Activated naive CD4-positive, alpha-beta T cell treated with anti-CD3 and anti-CD28 coated beads for 36 hours (primary cell): ENCODE measurements around the gene PAX8. TPM values are rescaled to one million over a fixed set of nuclear protein-coding genes. Genes with fewer than 3 reads are reported as not detected.

Experiments used
- CTCF ChIA-PET: fragments of 350-600 bp; sonication (Branson Sonifier 250); formaldehyde crosslinking; loops from one replicate; lab custom pipeline; 2021; ENCODE audit warnings: antibody characterized with exemption; lab: Charles Lee
- DNase-seq: peaks from one replicate; pipeline ENCODE4 v3.0.0-alpha.2; 2020
- H3K27ac Mint-ChIP-seq: one replicate; pipeline ENCODE4 v1.8.0; 2021; ENCODE audit warnings: mild to moderate bottlenecking, mixed read lengths
- H3K27me3 Mint-ChIP-seq: one replicate; pipeline ENCODE4 v1.8.0; 2021; ENCODE audit warnings: low read depth, mixed read lengths
- H3K36me3 Mint-ChIP-seq: one replicate; pipeline ENCODE4 v1.8.0; 2021; ENCODE audit warnings: low read depth, mixed read lengths
- H3K4me1 Mint-ChIP-seq: one replicate; pipeline ENCODE4 v1.8.0; 2021; ENCODE audit warnings: low read depth, mixed read lengths
- H3K4me3 Mint-ChIP-seq: one replicate; pipeline ENCODE4 v1.8.0; 2021; ENCODE audit warnings: mild to moderate bottlenecking, moderate library complexity, mixed read lengths
- H3K9me3 Mint-ChIP-seq: one replicate; pipeline ENCODE4 v1.8.0; 2021; ENCODE audit warnings: mixed read lengths
- intact Hi-C: fragments of 100-400 bp; cut with micrococcal nuclease; formaldehyde crosslinking; loops from one replicate; pipeline ENCODE4 v1.15.1; 2023
- total RNA-seq, 2 experiments: library from RNA; stranded (reverse); gene quantifications; one replicate each; pipeline ENCODE4 v1.2.3, GENCODE V29; 2021

The PAX8 gene
- total RNA-seq, 2 experiments from 2014 or later = 2.0 to 2.8 TPM

DNA sequence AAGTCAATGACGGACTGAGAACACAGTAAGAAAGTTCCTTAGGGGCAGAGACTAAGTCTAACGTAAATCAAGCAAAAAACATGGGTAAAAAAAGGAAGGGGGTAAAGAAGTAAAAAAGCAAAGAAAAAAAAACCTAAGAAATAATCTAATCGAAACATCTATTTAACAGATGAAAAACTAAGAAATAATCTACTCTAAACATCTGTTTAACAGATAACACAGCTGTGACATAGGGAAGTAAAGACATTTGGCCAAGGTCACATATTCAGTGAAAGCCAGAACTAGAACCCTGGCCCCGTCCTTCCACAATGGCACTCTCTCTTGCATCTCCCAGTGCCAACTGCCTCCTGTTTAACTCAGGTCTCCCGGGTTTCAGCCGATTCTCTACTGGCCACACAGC, 56.9 kb downstream of the PAX8 start:
- intact Hi-C loops = no loop called here
- Mint-ChIP-seq H3K27ac (no peak overlapping the region), H3K4me3 (no peak overlapping the region), H3K9me3 (no peaks in the 10 kb centered on the region), H3K36me3 (no peaks in the 10 kb centered on the region), H3K4me1 (peaks cover 15% of the 10 kb centered on the region), H3K27me3 (no peaks in the 10 kb centered on the region)
- DNase-seq = no peak
- CTCF ChIA-PET = interaction anchor here (0.7 to 4.0 kb wide), 5 partner anchors 17 to 262 kb away, joined by 3 to 13 read pairs (median 3); no protein-coding TSS in a partner anchor

- H3K4me3 Mint-ChIP-seq = no peak overlapping the region
- CTCF ChIA-PET = interaction anchor here (0.7 to 4.0 kb wide), 6 partner anchors 17 to 261 kb away, joined by 3 to 13 read pairs (median 4); no protein-coding TSS in a partner anchor
- no peaks in the 10 kb centered on the region for H3K27me3 Mint-ChIP-seq
- no peak for DNase-seq
- no peaks in the 10 kb centered on the region for H3K9me3 Mint-ChIP-seq
- intact Hi-C loops = no loop called here
- H3K27ac Mint-ChIP-seq = no peak overlapping the region
- H3K36me3 Mint-ChIP-seq = no peaks in the 10 kb centered on the region
- H3K4me1 Mint-ChIP-seq = peaks cover 15% of the 10 kb centered on the region
Observed at GRCh38 chr2:113220970-113221708, 57.6 kb downstream of the PAX8 start.

GRCh38 chr2:113219889-113220641, 58.7 kb downstream of the PAX8 start:
- Mint-ChIP-seq H3K36me3 (no peaks in the 10 kb centered on the region), H3K9me3 (no peaks in the 10 kb centered on the region), H3K27me3 (no peaks in the 10 kb centered on the region), H3K4me1 (peaks cover 15% of the 10 kb centered on the region), H3K4me3 (no peak overlapping the region), H3K27ac (no peak overlapping the region)
- CTCF ChIA-PET = interaction anchor here (0.5 to 4.0 kb wide), 3 partner anchors 16 to 170 kb away, joined by 4 to 13 read pairs (median 6); no protein-coding TSS in a partner anchor
- intact Hi-C loops = no loop called here
- DNase-seq = peak; percentile 29

DNA sequence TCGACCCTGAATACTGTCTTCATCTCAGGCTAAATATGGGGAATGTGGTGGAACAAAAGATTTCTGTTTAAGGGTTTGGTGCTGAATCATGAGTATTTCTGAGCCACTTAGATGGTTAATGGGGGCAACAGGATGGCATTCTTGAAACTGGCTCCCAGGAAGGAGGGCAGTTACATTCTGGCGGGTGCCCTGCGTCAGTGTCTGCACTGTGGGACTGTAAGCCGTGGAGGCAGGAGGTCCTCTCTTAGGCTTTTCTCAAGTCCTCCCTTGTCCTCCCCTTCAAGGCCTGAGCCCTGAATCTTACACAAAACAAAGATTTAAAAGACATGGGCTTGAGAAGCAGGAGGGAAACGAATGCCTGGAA, 59.2 kb downstream of the PAX8 start:
- CTCF ChIA-PET = interaction anchor here (0.5 to 4.0 kb wide), 2 partner anchors 15 to 170 kb away, joined by 4 to 13 read pairs; no protein-coding TSS in a partner anchor
- H3K36me3 Mint-ChIP-seq = no peaks in the 10 kb centered on the region
- intact Hi-C loops = no loop called here
- peaks cover 15% of the 10 kb centered on the region for H3K4me1 Mint-ChIP-seq
- H3K27me3 Mint-ChIP-seq = no peaks in the 10 kb centered on the region
- no peak overlapping the region for H3K27ac Mint-ChIP-seq
- H3K4me3 Mint-ChIP-seq = no peak overlapping the region
- H3K9me3 Mint-ChIP-seq = no peaks in the 10 kb centered on the region
- no peak for DNase-seq

GRCh38 chr2:113219092-113219441, 59.7 kb downstream of the PAX8 start:
- CTCF ChIA-PET = no interaction called here
- Mint-ChIP-seq H3K27ac (no peak overlapping the region), H3K4me3 (no peak overlapping the region), H3K27me3 (no peaks in the 10 kb centered on the region), H3K9me3 (no peaks in the 10 kb centered on the region), H3K4me1 (peaks cover 15% of the 10 kb centered on the region), H3K36me3 (no peaks in the 10 kb centered on the region)
- DNase-seq = no peak
- intact Hi-C loops = no loop called here

- Mint-ChIP-seq H3K4me1 (peaks cover 15% of the 10 kb centered on the region), H3K27ac (no peak overlapping the region), H3K9me3 (no peaks in the 10 kb centered on the region)
Observed at GRCh38 chr2:113218283-113219091, 60.2 kb downstream of the PAX8 start.

DNA sequence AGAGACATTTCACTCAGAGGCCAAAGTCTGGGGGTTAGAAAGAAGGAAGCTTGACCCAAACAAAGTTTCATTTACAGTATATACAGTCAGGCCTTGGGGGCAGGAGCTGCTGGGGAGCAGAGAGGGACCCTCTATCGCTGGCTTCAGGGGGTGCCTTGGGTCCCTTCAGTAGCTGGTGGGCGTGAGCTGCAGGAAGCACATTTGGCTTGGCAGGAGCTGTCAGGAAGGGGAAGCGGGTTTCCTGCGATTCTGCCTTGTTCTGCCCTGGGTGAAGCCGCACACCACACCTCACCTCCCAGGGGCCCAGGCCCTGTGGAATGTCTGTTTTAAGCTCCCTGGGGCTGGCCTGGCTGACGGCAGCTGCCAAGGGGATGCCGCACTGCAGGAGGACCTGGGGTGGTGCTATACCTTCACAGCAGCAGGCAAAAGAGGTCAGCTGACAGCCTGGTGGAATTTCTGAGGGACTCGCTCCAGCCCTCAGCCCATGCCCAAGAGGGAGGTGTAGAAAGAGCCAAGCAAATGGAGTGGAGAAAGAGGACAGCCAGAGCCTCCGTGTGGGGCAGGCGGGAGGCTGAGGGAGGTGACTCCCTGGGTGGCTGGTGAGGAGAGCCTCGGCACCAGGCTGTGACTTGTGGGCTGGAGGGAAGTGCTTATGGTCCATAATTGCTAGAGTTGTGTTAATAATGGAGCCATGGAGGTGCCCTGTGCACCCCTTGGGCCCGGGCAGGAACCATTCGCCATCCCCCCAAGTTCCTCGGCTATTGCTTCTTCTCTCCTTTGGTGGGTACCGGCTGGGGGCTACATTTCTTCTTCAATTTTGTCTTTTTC, 61.1 kb downstream of the PAX8 start:
- no peak for DNase-seq
- H3K4me3 Mint-ChIP-seq = no peak overlapping the region
- CTCF ChIA-PET = interaction anchor here (0.7 to 1.9 kb wide), 6 partner anchors 13 to 82 kb away, joined by 3 to 10 read pairs (median 5); no protein-coding TSS in a partner anchor
- peaks cover 15% of the 10 kb centered on the region for H3K4me1 Mint-ChIP-seq
- H3K9me3 Mint-ChIP-seq = no peaks in the 10 kb centered on the region
- H3K27ac Mint-ChIP-seq = no peak overlapping the region
- intact Hi-C loops = no loop called here
- no peaks in the 10 kb centered on the region for H3K36me3 Mint-ChIP-seq
- H3K27me3 Mint-ChIP-seq = no peaks in the 10 kb centered on the region

More at GRCh38 chr2:113218283-113219091, 60.2 kb downstream of the PAX8 start:
- no peak overlapping the region for H3K4me3 Mint-ChIP-seq
- H3K36me3 Mint-ChIP-seq = no peaks in the 10 kb centered on the region
- H3K27me3 Mint-ChIP-seq = no peaks in the 10 kb centered on the region
- no peak for DNase-seq
- CTCF ChIA-PET = interaction anchor here (1.9 kb wide), 2 partner anchors 14 to 80 kb away, joined by 8 to 10 read pairs; no protein-coding TSS in a partner anchor
- intact Hi-C loops = no loop called here

DNA sequence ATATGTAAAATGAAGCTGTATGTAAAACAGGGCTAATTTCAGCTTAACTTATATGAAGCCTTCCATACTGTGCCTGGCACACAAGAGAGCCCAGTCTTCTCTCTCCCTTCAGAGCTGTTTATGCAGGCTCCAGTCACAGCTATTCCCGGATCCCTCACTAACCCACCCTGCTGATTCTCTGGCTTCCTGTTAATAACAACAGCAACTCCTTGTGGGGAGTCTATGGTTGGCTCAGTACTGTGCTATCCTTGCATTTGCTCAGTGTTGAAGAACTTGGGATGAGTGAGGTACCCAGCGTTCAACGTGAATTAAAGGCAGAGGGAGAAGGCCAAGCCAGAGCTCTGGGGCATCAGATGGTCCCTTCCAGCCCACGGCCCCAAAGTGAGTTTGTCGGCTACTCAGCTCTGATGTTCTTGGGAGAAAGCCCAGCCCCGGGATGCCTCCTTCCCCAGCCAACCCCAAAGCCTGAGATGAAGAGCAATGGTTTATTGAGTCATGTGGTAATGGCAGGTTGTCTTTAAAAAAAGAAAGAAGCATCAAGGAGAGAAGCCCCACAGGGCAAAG, 61.7 kb downstream of the PAX8 start:
- Mint-ChIP-seq H3K36me3 (no peaks in the 10 kb centered on the region), H3K27me3 (no peaks in the 10 kb centered on the region), H3K4me1 (peaks cover 15% of the 10 kb centered on the region), H3K27ac (no peak overlapping the region), H3K9me3 (no peaks in the 10 kb centered on the region), H3K4me3 (no peak overlapping the region)
- intact Hi-C loops = no loop called here
- CTCF ChIA-PET = interaction anchor here (0.7 to 1.9 kb wide), 6 partner anchors 13 to 81 kb away, joined by 3 to 10 read pairs (median 5); no protein-coding TSS in a partner anchor
- no peak for DNase-seq

GRCh38 chr2:113216321-113216720, 62.4 kb downstream of the PAX8 start:
- Mint-ChIP-seq H3K36me3 (no peaks in the 10 kb centered on the region), H3K4me1 (peaks cover 15% of the 10 kb centered on the region), H3K27ac (no peak overlapping the region), H3K27me3 (no peaks in the 10 kb centered on the region), H3K4me3 (no peak overlapping the region), H3K9me3 (no peaks in the 10 kb centered on the region)
- DNase-seq = no peak
- intact Hi-C loops = no loop called here
- CTCF ChIA-PET = interaction anchor here (1.7 to 1.9 kb wide), 4 partner anchors 12 to 80 kb away, joined by 5 to 10 read pairs (median 6); no protein-coding TSS in a partner anchor

GRCh38 chr2:113215056-113215455, 63.7 kb downstream of the PAX8 start:
- intact Hi-C loops = no loop called here
- H3K4me1 Mint-ChIP-seq = peaks cover 15% of the 10 kb centered on the region
- no peaks in the 10 kb centered on the region for H3K36me3 Mint-ChIP-seq
- no peak overlapping the region for H3K4me3 Mint-ChIP-seq
- H3K27ac Mint-ChIP-seq = no peak overlapping the region
- no peaks in the 10 kb centered on the region for H3K9me3 Mint-ChIP-seq
- CTCF ChIA-PET = no interaction called here
- no peaks in the 10 kb centered on the region for H3K27me3 Mint-ChIP-seq
- DNase-seq = no peak

DNA sequence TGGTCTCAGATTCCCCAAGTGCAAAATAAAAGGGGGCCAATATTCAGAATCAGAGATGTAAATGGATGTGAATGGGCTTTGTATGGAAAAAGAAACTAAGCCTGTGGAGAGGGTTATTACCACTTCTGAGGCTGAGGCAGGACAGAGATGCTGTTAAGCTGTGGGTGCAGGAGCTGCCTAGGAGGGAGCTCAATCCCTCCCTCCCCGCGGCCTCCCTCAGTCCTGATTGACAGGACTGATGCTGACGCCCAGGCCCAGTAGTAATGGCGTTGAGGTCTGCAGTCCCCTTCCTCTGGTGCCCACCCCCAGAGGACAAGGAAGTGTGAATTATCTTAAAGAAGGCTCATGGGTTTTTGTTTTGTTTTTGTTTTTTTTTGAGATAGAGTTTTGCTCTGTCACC, 64.6 kb downstream of the PAX8 start:
- peaks cover 15% of the 10 kb centered on the region for H3K4me1 Mint-ChIP-seq
- no peak overlapping the region for H3K4me3 Mint-ChIP-seq
- no peaks in the 10 kb centered on the region for H3K36me3 Mint-ChIP-seq
- CTCF ChIA-PET = interaction anchor here (0.9 to 1.8 kb wide), 2 partner anchors 10 to 15 kb away, joined by 3 to 6 read pairs; no protein-coding TSS in a partner anchor
- DNase-seq = no peak
- intact Hi-C loops = no loop called here
- no peaks in the 10 kb centered on the region for H3K9me3 Mint-ChIP-seq
- H3K27ac Mint-ChIP-seq = no peak overlapping the region
- no peaks in the 10 kb centered on the region for H3K27me3 Mint-ChIP-seq
